Fibroblast of lung (primary cell): ENCODE data around the gene TATDN2. TPM values are rescaled to one million over a fixed set of nuclear protein-coding genes. Genes with fewer than 3 reads are reported as not detected.

ENCODE experiments used
- DNase-seq, 2 donors: peaks; one replicate each; pipeline versions ENCODE4 v3.0.0 to v3.0.0-alpha.2; 2010; ENCODE audit warnings: low read depth in 2 of 2
- H2AFZ ChIP-seq: 2 replicates; pipeline ENCODE4 v1.5.1; 2012; ENCODE audit warnings: low read length, control low read depth, inconsistent platforms
- H3K27ac ChIP-seq: 2 replicates; pipeline ENCODE4 v1.5.1; 2011; ENCODE audit warnings: low read length, control low read depth; ENCODE audit not compliant: insufficient read depth
- H3K27me3 ChIP-seq: 2 replicates; pipeline ENCODE4 v1.5.1; 2011; ENCODE audit warnings: mild to moderate bottlenecking, low read length; ENCODE audit not compliant: control insufficient read depth, insufficient read depth
- H3K36me3 ChIP-seq: 2 replicates; pipeline ENCODE4 v1.5.1; 2011; ENCODE audit warnings: low read length; ENCODE audit not compliant: control insufficient read depth, insufficient read depth
- H3K4me1 ChIP-seq: 2 replicates; pipeline ENCODE4 v1.5.1; 2011; ENCODE audit warnings: low read length; ENCODE audit not compliant: control insufficient read depth, insufficient read depth; ENCODE audit errors: extremely low read depth
- H3K4me2 ChIP-seq: 2 replicates; pipeline ENCODE4 v1.5.1; 2011; ENCODE audit warnings: low read length, control low read depth; ENCODE audit not compliant: insufficient read depth; ENCODE audit errors: extremely low read depth
- H3K4me3 ChIP-seq, 4 experiments: fragments of 200-600 bp in 1 of 4; sonication (generic) in 1 of 4; replicated peaks in 1 of 4; 2 replicates each; pipeline ENCODE4 v1.5.1; 2011 to 2016; ENCODE audit warnings: low read length in 4 of 4, low read depth in 3 of 4, mild to moderate bottlenecking in 3 of 4, control low read depth in 2 of 4, inconsistent platforms in 1 of 4, mixed read lengths in 1 of 4; ENCODE audit not compliant: insufficient read depth in 1 of 4; ENCODE audit errors: control extremely low read depth in 1 of 4
- H3K79me2 ChIP-seq: 2 replicates; pipeline ENCODE4 v1.5.1; 2012; ENCODE audit warnings: mild to moderate bottlenecking, low read length, inconsistent platforms; ENCODE audit not compliant: control insufficient read depth, insufficient read depth
- H3K9ac ChIP-seq: 2 replicates; pipeline ENCODE4 v1.5.1; 2011; ENCODE audit warnings: mild to moderate bottlenecking, low read length, control low read depth; ENCODE audit not compliant: insufficient read depth
- H3K9me3 ChIP-seq: 2 replicates; pipeline ENCODE4 v1.5.1; 2012; ENCODE audit warnings: low read depth, low read length; ENCODE audit not compliant: control insufficient read depth, insufficient read depth
- H4K20me1 ChIP-seq: 2 replicates; pipeline ENCODE4 v1.5.1; 2011; ENCODE audit warnings: low read length; ENCODE audit not compliant: control insufficient read depth, insufficient read depth; ENCODE audit errors: extremely low read depth
- CTCF ChIP-seq, 2 donors: IDR thresholded peaks in 1 of 2; conservative IDR thresholded peaks in 1 of 2; 1 replicate in 1 of 2; 2 replicates in 1 of 2; pipeline ENCODE4 v1.5.1; 2011 to 2012; ENCODE audit warnings: low read length in 2 of 2, control low read depth in 1 of 2, inconsistent platforms in 1 of 2, low read depth in 1 of 2, mild to moderate bottlenecking in 1 of 2
- EZH2 ChIP-seq: IDR thresholded peaks from 2 replicates; pipeline ENCODE4 v1.5.1; 2012; ENCODE audit warnings: low read length, control low read depth, mild to moderate bottlenecking; ENCODE audit errors: missing control alignments
- polyA plus RNA-seq, 2 donors: library from polyadenylated mRNA; depleted of rRNA in 1 of 2; stranded (reverse) in 1 of 2; unstranded in 1 of 2; fragments of >200 nt; gene quantifications; 2 replicates each; pipeline ENCODE4 v1.2.1, GENCODE V29; 2011 to 2012; ENCODE audit warnings: missing spikeins in 1 of 2
- total RNA-seq: library from RNA; depleted of rRNA; stranded (reverse); fragments of >200 nt; gene quantifications from 2 replicates; pipeline ENCODE4 v1.2.1, GENCODE V29; 2014

The TATDN2 gene
- total and polyA plus RNA-seq, 2 donors (not counting 1 experiment from before 2014, with no cell fraction given) = 12.4 to 16.5 TPM

DNA sequence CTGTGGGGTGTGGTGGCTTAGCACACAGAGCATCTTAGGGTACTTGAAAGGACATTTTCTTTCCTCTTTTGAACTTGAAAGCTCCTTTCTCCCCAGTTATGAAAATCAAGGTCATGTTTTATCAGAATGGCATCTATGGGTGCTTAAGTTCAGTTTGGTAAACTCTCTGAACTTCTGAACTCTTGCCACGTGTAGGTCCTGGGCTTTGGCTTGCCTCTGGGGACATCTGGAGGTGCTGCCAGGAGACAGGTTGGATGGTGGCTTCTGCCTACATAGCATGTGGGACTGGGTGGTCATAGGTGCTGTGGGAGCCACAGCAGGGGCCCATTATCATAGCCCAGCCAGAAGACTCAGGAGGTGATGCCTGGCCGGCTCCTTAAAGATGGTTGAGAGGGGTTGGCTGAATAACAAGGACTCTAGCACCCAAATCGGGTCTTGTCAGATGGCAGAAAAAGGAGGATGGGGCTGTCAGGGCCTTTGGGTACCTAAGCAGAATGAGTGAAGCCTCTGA lies 28.9 kb downstream of the TATDN2 start:
- H3K4me1 ChIP-seq = no peaks in the 10 kb centered on the region
- H4K20me1 ChIP-seq = no peaks in the 10 kb centered on the region
- H3K4me2 ChIP-seq = no peak overlapping the region
- TF ChIP-seq CTCF (conservative IDR thresholded peaks at IDR 0.05 in 1 of 2, IDR thresholded peaks at IDR 0.05 in 1 of 2; ENCODE audit: low read depth in 1 of 2, low read length in 2 of 2) (no peak), EZH2 (no peak)
- no peak overlapping the region for H3K9ac ChIP-seq
- H3K27me3 ChIP-seq = no peaks in the 10 kb centered on the region
- no peak overlapping the region for H3K4me3 ChIP-seq
- DNase-seq = no peak
- peaks cover 3% of the 10 kb centered on the region for H3K79me2 ChIP-seq
- peaks cover 12% of the 10 kb centered on the region for H3K36me3 ChIP-seq
- no peak overlapping the region for H3K27ac ChIP-seq
- H2AFZ ChIP-seq = no peak overlapping the region
- H3K9me3 ChIP-seq = no peaks in the 10 kb centered on the region

- H3K4me1 ChIP-seq = no peaks in the 10 kb centered on the region
- TF ChIP-seq EZH2 = no peak
- no peak for TF ChIP-seq CTCF (conservative IDR thresholded peaks at IDR 0.05 in 1 of 2, IDR thresholded peaks at IDR 0.05 in 1 of 2; ENCODE audit: low read depth in 1 of 2, low read length in 2 of 2)
- no peak overlapping the region for H3K27ac ChIP-seq
- H3K9ac ChIP-seq = no peak overlapping the region
- peaks cover 12% of the 10 kb centered on the region for H3K36me3 ChIP-seq
- H2AFZ ChIP-seq = no peak overlapping the region
- H3K4me3 ChIP-seq = no peak overlapping the region
- no peaks in the 10 kb centered on the region for H3K9me3 ChIP-seq
- H3K79me2 ChIP-seq = peaks cover 3% of the 10 kb centered on the region
- H3K4me2 ChIP-seq = no peak overlapping the region
- DNase-seq = no peak
- no peaks in the 10 kb centered on the region for H3K27me3 ChIP-seq
- H4K20me1 ChIP-seq = no peaks in the 10 kb centered on the region
These were observed 30.2 kb downstream of the TATDN2 start for GRCh38 chr3:10278501-10278900.

- TF ChIP-seq EZH2 (no peak), CTCF (conservative IDR thresholded peaks at IDR 0.05 in 1 of 2, IDR thresholded peaks at IDR 0.05 in 1 of 2; ENCODE audit: low read depth in 1 of 2, low read length in 2 of 2) (no peak)
- no peak overlapping the region for H3K9ac ChIP-seq
- H3K27ac ChIP-seq = no peak overlapping the region
These were observed 31.3 kb downstream of the TATDN2 start for GRCh38 chr3:10279384-10280176.

More at GRCh38 chr3:10279384-10280176, 31.3 kb downstream of the TATDN2 start:
- Histone ChIP-seq H3K9me3 (no peaks in the 10 kb centered on the region), H3K4me2 (no peak overlapping the region), H2AFZ (no peak overlapping the region), H3K4me1 (no peaks in the 10 kb centered on the region), H3K4me3 (no peak overlapping the region), H3K36me3 (peaks cover 12% of the 10 kb centered on the region), H3K27me3 (no peaks in the 10 kb centered on the region), H3K79me2 (peaks cover 3% of the 10 kb centered on the region), H4K20me1 (no peaks in the 10 kb centered on the region)
- DNase-seq = no peak
